Testis (tissue), 3 donors: Measurements from ENCODE around the gene CYP4V2. TPM values are rescaled to one million over a fixed set of nuclear protein-coding genes. Genes with fewer than 3 reads are reported as not detected.

Experiments used
- DNase-seq: peaks from one replicate; pipeline ENCODE4 v3.0.0-alpha.2; 2019
- H3K27ac ChIP-seq, 2 donors: fragments of 200-600 bp; sonication (generic); one replicate each; pipeline ENCODE4 v1.5.1; 2019
- H3K27me3 ChIP-seq: fragments of 200-600 bp; sonication (generic); one replicate; pipeline ENCODE4 v1.5.1; 2019
- H3K36me3 ChIP-seq: fragments of 200-600 bp; sonication (generic); one replicate; pipeline ENCODE4 v1.5.1; 2017; ENCODE audit warnings: low read depth; ENCODE audit errors: missing control alignments
- H3K4me1 ChIP-seq: fragments of 200-600 bp; sonication (generic); one replicate; pipeline ENCODE4 v1.5.1; 2019
- H3K4me3 ChIP-seq, 2 donors: fragments of 200-600 bp; sonication (generic); one replicate each; pipeline ENCODE4 v1.5.1; 2017 to 2019
- H3K9me3 ChIP-seq: fragments of 200-600 bp; sonication (generic); one replicate; pipeline ENCODE4 v1.5.1; 2017
- CTCF ChIP-seq, 3 experiments: fragments of 450-650 bp in 2 of 3; fragments of 200-600 bp in 1 of 3; sonication (generic) in 1 of 3; IDR thresholded peaks; one replicate each; pipeline ENCODE4 v1.5.1; 2016 to 2019; ENCODE audit warnings: antibody characterized with exemption in 3 of 3, mild to moderate bottlenecking in 2 of 3, moderate library complexity in 1 of 3
- POLR2A ChIP-seq: fragments of 450-650 bp; IDR thresholded peaks from one replicate; pipeline ENCODE4 v1.6.1; 2017; ENCODE audit warnings: antibody characterized with exemption, mild to moderate bottlenecking, moderate library complexity
- WGBS, 2 donors: methylation state at CpG; one replicate each; pipeline ENCODE4 v1.1.5; 2018; 5-methylcytosine and 5-hydroxymethylcytosine counted together
- intact Hi-C: fragments of 100-400 bp; cut with DNase I; formaldehyde crosslinking; loops from one replicate; pipeline ENCODE4 v1.15.1; 2023; ENCODE audit warnings: low total_unique reads
- polyA plus RNA-seq: library from polyadenylated mRNA; stranded (reverse); fragments of 350-450 nt; fragmentation: Illumina TruSeq; extraction: RNeasy Lipid Tissue Mini Kit (QIAGEN cat#74804); gene quantifications from one replicate; pipeline ENCODE4 v1.2.3, GENCODE V29; 2014; ENCODE audit warnings: low read depth, low replicate concordance; ENCODE audit not compliant: insufficient read depth
- total RNA-seq, 2 donors: library from RNA; depleted of rRNA; stranded (reverse); fragments of >200 nt; gene quantifications; one replicate each; pipeline ENCODE4 v1.2.3, GENCODE V29; 2016

The CYP4V2 gene
- total and polyA plus RNA-seq, 3 donors from 2014 or later, result 11.4 to 50.5 (median 34.9) TPM

GRCh38 chr4:186201010-186201409 lies 9.6 kb downstream of the CYP4V2 start:
- Histone ChIP-seq H3K36me3 (no peaks in the 10 kb centered on the region), H3K4me1 (no peaks in the 10 kb centered on the region), H3K4me3 (no peak overlapping the region), H3K9me3 (no peaks in the 10 kb centered on the region), H3K27me3 (no peaks in the 10 kb centered on the region), H3K27ac (no peak overlapping the region)
- intact Hi-C loops, result no loop called here
- DNase-seq, result no peak
- 57 to 73% methylated on average over 7 of the region's 7 CpGs for WGBS, 2 donors
- TF ChIP-seq POLR2A, result no peak
- no peak for TF ChIP-seq CTCF (IDR thresholded peaks at IDR 0.05)

DNA sequence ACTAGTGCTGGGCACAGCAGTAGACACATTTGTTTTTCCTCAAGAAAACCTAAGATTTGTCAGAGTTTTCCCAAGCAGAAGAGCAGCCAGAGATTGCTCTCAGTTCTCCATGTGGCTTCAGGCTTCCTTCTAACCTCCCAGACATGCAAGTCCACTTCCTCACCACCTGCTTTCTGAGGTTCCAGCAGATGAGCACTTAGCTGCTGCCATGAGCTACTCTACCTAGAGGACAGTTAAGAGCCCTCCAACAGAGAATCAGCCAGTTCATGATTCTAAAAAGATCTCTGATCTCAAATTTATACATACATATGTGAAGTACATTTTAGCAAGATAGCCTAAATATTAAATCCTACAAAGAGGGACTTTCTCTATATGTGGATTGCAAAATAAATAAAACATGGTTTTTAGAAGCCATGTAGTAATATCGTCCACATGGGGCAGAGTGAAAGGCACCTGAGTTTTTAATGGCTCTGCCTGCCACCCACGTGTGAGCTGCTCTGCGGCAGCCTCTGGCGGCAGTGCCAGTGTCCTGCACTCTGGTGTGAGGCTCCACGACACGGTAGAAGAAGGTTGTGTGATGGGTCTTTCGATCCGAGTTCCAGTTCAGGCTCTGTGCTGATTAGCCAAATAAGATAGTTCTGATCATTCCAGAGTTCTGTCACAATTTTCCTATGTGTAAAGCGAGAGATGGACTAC lies 10.3 kb downstream of the CYP4V2 start:
- Histone ChIP-seq H3K4me1 (no peaks in the 10 kb centered on the region), H3K27me3 (no peaks in the 10 kb centered on the region), H3K4me3 (no peak overlapping the region), H3K27ac (no peak overlapping the region), H3K36me3 (no peaks in the 10 kb centered on the region), H3K9me3 (no peaks in the 10 kb centered on the region)
- intact Hi-C loops, result no loop called here
- 17 to 43% methylated on average over 9 of the region's 9 CpGs for WGBS, 2 donors
- peak; percentile 23 to 48 (median 41) for TF ChIP-seq CTCF (IDR thresholded peaks at IDR 0.05)
- no peak for TF ChIP-seq POLR2A
- peak; percentile 33 for DNase-seq

- H3K4me3 ChIP-seq, result no peak overlapping the region
- no peaks in the 10 kb centered on the region for H3K9me3 ChIP-seq
- H3K4me1 ChIP-seq, result no peaks in the 10 kb centered on the region
- WGBS, 2 donors, result 70 to 71% methylated on average over 8 of the region's 8 CpGs
- no peak overlapping the region for H3K27ac ChIP-seq
- TF ChIP-seq CTCF (IDR thresholded peaks at IDR 0.05) (no peak), POLR2A (no peak)
- no peak for DNase-seq
- no peaks in the 10 kb centered on the region for H3K27me3 ChIP-seq
- H3K36me3 ChIP-seq, result no peaks in the 10 kb centered on the region
- intact Hi-C loops, result no loop called here
These were observed 11.2 kb downstream of the CYP4V2 start for GRCh38 chr4:186202490-186203140.

GRCh38 chr4:186203406-186203805 lies 12.0 kb downstream of the CYP4V2 start:
- WGBS, 2 donors, result 15 to 16% methylated on average over 12 of the region's 12 CpGs
- intact Hi-C loops, result no loop called here
- peak overlapping the region in 1 of 2 donors; percentile 51 for H3K4me3 ChIP-seq
- no peaks in the 10 kb centered on the region for H3K4me1 ChIP-seq
- H3K36me3 ChIP-seq, result no peaks in the 10 kb centered on the region
- H3K9me3 ChIP-seq, result no peaks in the 10 kb centered on the region
- H3K27me3 ChIP-seq, result no peaks in the 10 kb centered on the region
- TF ChIP-seq CTCF (IDR thresholded peaks at IDR 0.05) (no peak), POLR2A (no peak)
- DNase-seq, result peak; percentile 35
- no peak overlapping the region for H3K27ac ChIP-seq
